HG03521 (cell line): ENCODE measurements around the gene ASB3.
"Not testable (repeated sequence)": the region's sequence is repeated elsewhere in the genome, so short reads cannot be mapped to it uniquely, and the experiment has no call there.

ENCODE experiments used
- ATAC-seq: cut with Tn5 transposase; IDR thresholded peaks from one replicate; pipeline ENCODE4 v1.9.1; 2021; ENCODE audit warnings: mild to moderate bottlenecking, moderate library complexity; ENCODE audit not compliant: unreplicated experiment

The ASB3 gene

GRCh38 chr2:53658474-53658873, 128.3 kb downstream of the ASB3 start:
- ATAC-seq: not testable (repeated sequence)

- no peak for ATAC-seq
These were observed 131.5 kb downstream of the ASB3 start for GRCh38 chr2:53655256-53655655.

- ATAC-seq: no peak
These were observed 132.4 kb downstream of the ASB3 start for GRCh38 chr2:53654396-53654795.

GRCh38 chr2:53652131-53652530, 134.6 kb downstream of the ASB3 start:
- ATAC-seq: no peak

GRCh38 chr2:53646788-53647187, 140.0 kb downstream of the ASB3 start:
- no peak for ATAC-seq

GRCh38 chr2:53641290-53641689, 145.5 kb downstream of the ASB3 start:
- no peak for ATAC-seq

- no peak for ATAC-seq
These were observed 146.3 kb downstream of the ASB3 start for GRCh38 chr2:53640466-53640865.

GRCh38 chr2:53636596-53636995, 150.2 kb downstream of the ASB3 start:
- ATAC-seq: no peak

- no peak for ATAC-seq
These were observed 150.6 kb downstream of the ASB3 start for GRCh38 chr2:53636109-53636508.

- no peak for ATAC-seq
These were observed 151.1 kb downstream of the ASB3 start for GRCh38 chr2:53635694-53636093.

GRCh38 chr2:53633441-53633840, 153.3 kb downstream of the ASB3 start:
- no peak for ATAC-seq

GRCh38 chr2:53632714-53633113, 154.0 kb downstream of the ASB3 start:
- ATAC-seq: no peak

- no peak for ATAC-seq
These were observed 154.7 kb downstream of the ASB3 start for GRCh38 chr2:53632126-53632460.

- no peak for ATAC-seq
These were observed 155.2 kb downstream of the ASB3 start for GRCh38 chr2:53631313-53632125.

GRCh38 chr2:53630026-53630606, 156.6 kb downstream of the ASB3 start:
- ATAC-seq: no peak

GRCh38 chr2:53629501-53629900, 157.3 kb downstream of the ASB3 start:
- no peak for ATAC-seq

- ATAC-seq: no peak
These were observed 157.8 kb downstream of the ASB3 start for GRCh38 chr2:53629001-53629400.

GRCh38 chr2:53622141-53622540, 164.6 kb downstream of the ASB3 start:
- no peak for ATAC-seq

- no peak for ATAC-seq
These were observed 165.8 kb downstream of the ASB3 start for GRCh38 chr2:53620981-53621380.
